ENCODE measurements around the gene RHOBTB3. TPM values are rescaled to one million over a fixed set of nuclear protein-coding genes. Genes with fewer than 3 reads are reported as not detected.

RHOBTB3 gene
- total RNA-seq, 4 donors from 2014 or later, result 58.7 to 85.7 (median 68.0) TPM

DNA sequence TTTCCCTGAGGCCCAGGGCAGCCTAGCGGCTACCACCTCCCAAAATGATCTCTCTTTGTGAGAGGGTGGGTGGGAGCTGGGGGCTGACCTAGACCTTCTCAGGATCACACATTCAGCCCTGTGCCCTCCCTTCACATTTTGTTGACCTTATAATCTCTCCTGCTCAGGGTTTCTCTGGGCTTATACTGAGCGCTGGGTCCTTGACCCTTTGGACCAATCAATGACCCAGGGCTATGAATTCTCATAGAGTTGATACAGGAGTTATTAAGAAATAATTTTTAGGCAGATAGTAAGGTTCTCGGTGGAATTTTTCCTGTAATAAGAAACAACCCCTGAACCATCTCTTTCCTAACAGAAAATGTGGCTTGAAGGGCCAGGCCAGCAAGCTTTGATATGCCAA lies 69.4 kb downstream of the RHOBTB3 start:
- no peak for DNase-seq
- intact Hi-C loops (cut with DNase I), result no loop called here

DNA sequence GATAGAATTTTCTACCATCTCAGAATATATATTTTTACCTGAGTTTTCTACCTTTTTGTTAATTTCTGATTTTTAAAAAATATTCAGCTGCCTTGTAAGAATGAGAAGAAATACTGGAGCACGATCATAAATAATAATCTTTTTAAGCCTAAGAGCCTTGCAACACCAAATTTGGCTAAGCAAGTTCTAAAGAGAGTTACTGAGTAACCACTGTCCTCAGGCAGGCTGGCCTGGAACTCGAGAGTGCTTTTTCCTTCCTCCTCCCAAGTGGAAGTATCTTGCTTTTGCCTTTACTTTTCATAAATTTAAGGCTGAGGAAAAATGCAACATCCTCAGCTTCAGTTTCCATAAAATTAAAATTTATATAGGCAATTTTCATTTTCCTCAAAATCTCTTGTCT lies 70.4 kb downstream of the RHOBTB3 start:
- no peaks in the 10 kb centered on the region for H3K27me3 ChIP-seq
- no peaks in the 10 kb centered on the region for H3K4me1 ChIP-seq
- no peak overlapping the region for H3K4me3 ChIP-seq (replicated peaks in 1 of 3)
- no peaks in the 10 kb centered on the region for H3K9me3 ChIP-seq
- no peaks in the 10 kb centered on the region for H3K36me3 ChIP-seq
- WGBS, 2 donors, result 76 to 84% methylated on average over 2 of the region's 2 CpGs
- no peak overlapping the region for H3K27ac ChIP-seq
- no peak for DNase-seq
- intact Hi-C loops (cut with DNase I), result no loop called here
- TF ChIP-seq, protein P1, sequence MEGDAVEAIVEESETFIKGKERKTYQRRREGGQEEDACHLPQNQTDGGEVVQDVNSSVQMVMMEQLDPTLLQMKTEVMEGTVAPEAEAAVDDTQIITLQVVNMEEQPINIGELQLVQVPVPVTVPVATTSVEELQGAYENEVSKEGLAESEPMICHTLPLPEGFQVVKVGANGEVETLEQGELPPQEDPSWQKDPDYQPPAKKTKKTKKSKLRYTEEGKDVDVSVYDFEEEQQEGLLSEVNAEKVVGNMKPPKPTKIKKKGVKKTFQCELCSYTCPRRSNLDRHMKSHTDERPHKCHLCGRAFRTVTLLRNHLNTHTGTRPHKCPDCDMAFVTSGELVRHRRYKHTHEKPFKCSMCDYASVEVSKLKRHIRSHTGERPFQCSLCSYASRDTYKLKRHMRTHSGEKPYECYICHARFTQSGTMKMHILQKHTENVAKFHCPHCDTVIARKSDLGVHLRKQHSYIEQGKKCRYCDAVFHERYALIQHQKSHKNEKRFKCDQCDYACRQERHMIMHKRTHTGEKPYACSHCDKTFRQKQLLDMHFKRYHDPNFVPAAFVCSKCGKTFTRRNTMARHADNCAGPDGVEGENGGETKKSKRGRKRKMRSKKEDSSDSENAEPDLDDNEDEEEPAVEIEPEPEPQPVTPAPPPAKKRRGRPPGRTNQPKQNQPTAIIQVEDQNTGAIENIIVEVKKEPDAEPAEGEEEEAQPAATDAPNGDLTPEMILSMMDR (IDR thresholded peaks at IDR 0.05), result no peak
- TF ChIP-seq POLR2A (IDR thresholded peaks at IDR 0.05), result no peak

More for the DNA sequence above, 69.4 kb downstream of the RHOBTB3 start:
- TF ChIP-seq POLR2A (IDR thresholded peaks at IDR 0.05), result no peak
- TF ChIP-seq, protein P1 (IDR thresholded peaks at IDR 0.05), result no peak
- Histone ChIP-seq H3K36me3 (no peaks in the 10 kb centered on the region), H3K4me1 (no peaks in the 10 kb centered on the region), H3K27ac (no peak overlapping the region), H3K4me3 (replicated peaks in 1 of 3) (no peak overlapping the region), H3K9me3 (no peaks in the 10 kb centered on the region), H3K27me3 (no peaks in the 10 kb centered on the region)
- WGBS, 2 donors, result 96 to 99% methylated on average over 3 of the region's 3 CpGs

DNA sequence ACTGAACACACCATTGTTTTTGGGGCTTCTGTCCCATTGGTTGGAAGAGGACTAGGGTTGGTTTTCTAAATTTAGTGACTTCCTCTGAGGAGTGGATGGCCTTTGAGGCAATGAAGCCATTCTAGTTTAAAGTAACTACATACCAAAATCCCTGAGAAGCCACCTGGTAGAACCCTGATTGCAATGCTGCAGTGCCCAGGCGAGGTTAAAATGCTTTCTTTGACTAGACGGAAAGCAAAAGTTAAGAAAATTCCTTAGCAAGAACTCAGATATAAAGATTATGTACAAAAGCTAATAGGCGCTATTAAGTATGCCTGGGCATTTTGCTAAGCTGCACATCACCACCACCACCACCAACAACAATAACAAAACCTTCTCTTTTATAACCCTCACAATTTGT lies 70.8 kb downstream of the RHOBTB3 start:
- Histone ChIP-seq H3K27me3 (no peaks in the 10 kb centered on the region), H3K4me1 (no peaks in the 10 kb centered on the region), H3K27ac (no peak overlapping the region), H3K4me3 (replicated peaks in 1 of 3) (no peak overlapping the region), H3K36me3 (no peaks in the 10 kb centered on the region), H3K9me3 (no peaks in the 10 kb centered on the region)
- intact Hi-C loops (cut with DNase I), result no loop called here
- 92 to 95% methylated on average over 3 of the region's 3 CpGs for WGBS, 2 donors
- TF ChIP-seq, protein P1 (IDR thresholded peaks at IDR 0.05), result no peak
- no peak for TF ChIP-seq POLR2A (IDR thresholded peaks at IDR 0.05)
- no peak for DNase-seq

DNA sequence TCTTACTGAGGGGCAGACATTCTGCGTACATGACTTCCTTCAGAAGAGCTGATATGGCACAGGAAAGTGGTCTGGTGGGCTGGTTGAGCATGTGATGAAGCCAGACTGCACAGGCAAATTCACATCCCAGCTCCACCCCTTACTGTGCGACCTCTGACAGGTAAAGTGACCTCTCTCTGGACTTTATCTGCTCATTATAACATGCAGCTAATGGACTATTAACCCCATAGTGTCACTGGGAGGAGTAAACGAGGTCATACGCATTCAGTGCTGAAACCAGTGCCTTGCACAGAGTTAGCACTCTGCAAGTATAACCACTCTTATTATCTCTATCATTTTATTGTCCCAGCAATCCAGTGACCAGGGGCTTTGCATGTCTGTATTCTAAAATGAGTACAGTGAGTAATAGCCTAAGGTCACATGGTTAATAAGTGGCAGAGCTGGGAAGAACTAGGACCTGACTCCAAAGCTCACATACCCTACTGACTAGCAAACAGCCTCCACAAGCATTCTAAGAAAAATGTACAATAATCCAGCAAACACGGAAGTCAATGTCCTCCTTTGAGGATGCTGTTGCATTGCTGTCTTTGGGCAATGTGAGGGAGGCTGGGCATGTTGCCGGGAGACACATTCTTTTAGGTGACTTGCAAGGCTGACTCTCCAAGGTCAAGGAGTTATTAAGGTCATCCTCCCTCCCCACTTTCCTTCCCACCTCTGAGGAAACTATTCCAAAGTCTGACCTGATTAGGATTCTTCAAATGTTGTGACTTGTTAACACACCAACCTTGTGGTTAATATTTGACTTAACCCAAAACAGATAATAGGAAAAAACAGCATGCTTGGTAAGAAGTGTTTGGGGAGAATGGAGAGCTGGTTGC lies 72.4 kb downstream of the RHOBTB3 start:
- intact Hi-C loops (cut with DNase I), result no loop called here
- no peak overlapping the region for H3K4me3 ChIP-seq (replicated peaks in 1 of 3)
- no peaks in the 10 kb centered on the region for H3K27me3 ChIP-seq
- H3K4me1 ChIP-seq, result no peaks in the 10 kb centered on the region
- whole genome bisulfite sequencing, 2 donors, result 84 to 85% methylated on average over 6 of the region's 6 CpGs
- H3K27ac ChIP-seq, result no peak overlapping the region
- no peaks in the 10 kb centered on the region for H3K9me3 ChIP-seq
- TF ChIP-seq POLR2A (IDR thresholded peaks at IDR 0.05), result no peak
- TF ChIP-seq, protein P1 (IDR thresholded peaks at IDR 0.05), result no peak
- DNase-seq, result peak in 1 of 2 donors; percentile 10
- no peaks in the 10 kb centered on the region for H3K36me3 ChIP-seq

All from thyroid gland (tissue), 4 donors.